ENCODE data around the gene WDFY2. TPM values are rescaled to one million over a fixed set of nuclear protein-coding genes. Genes with fewer than 3 reads are reported as not detected.

The WDFY2 gene
- total RNA-seq, 3 donors from 2014 or later (not counting 1 experiment from before 2014, with no cell fraction given) = 29.5 to 32.1 (median 31.3) TPM

GRCh38 chr13:51772105-51772455, 187.8 kb downstream of the WDFY2 start:
- ATAC-seq (no peak), DNase-seq (no peak)
- no peak overlapping the region for H3K4me3 Mint-ChIP-seq
- no peak overlapping the region for H3K4me3 ChIP-seq (ENCODE audit: low read length)
- H3K27ac Mint-ChIP-seq = no peak overlapping the region
- H3K27ac ChIP-seq (ENCODE audit: low read length) = no peak overlapping the region
- H3K4me1 ChIP-seq (ENCODE audit: control insufficient read depth, insufficient read depth, low read length) = no peaks in the 10 kb centered on the region
- no peaks in the 10 kb centered on the region for H3K36me3 Mint-ChIP-seq
- H3K27me3 Mint-ChIP-seq (ENCODE audit: low read depth in 2 of 2) = peaks cover 0 to 4% of the 10 kb centered on the region in 2 donors
- H3K27me3 ChIP-seq (ENCODE audit: control insufficient read depth, insufficient read depth, low read length) = no peaks in the 10 kb centered on the region
- 93% methylated on average over 9 of the region's 9 CpGs for WGBS (ENCODE audit: insufficient coverage)
- no peaks in the 10 kb centered on the region for H3K9me3 ChIP-seq (ENCODE audit: control insufficient read depth, insufficient read depth, low read length)
- peaks cover under 1% of the 10 kb centered on the region for H3K36me3 ChIP-seq (ENCODE audit: control insufficient read depth, insufficient read depth, low read length)
- no peaks in the 10 kb centered on the region for H3K4me1 Mint-ChIP-seq
- intact Hi-C loops (cut with micrococcal nuclease) = no loop called here
- no peaks in the 10 kb centered on the region for H3K9me3 Mint-ChIP-seq
- TF ChIP-seq CTCF (IDR thresholded peaks at IDR 0.05) = no peak

- peaks cover 0 to 4% of the 10 kb centered on the region in 2 donors for H3K27me3 Mint-ChIP-seq (ENCODE audit: low read depth in 2 of 2)
- ATAC-seq (no peak), DNase-seq (no peak)
- TF ChIP-seq CTCF (IDR thresholded peaks at IDR 0.05) = no peak
- WGBS (ENCODE audit: insufficient coverage) = 97% methylated on average over 6 of the region's 6 CpGs
- H3K36me3 Mint-ChIP-seq = no peaks in the 10 kb centered on the region
- H3K27me3 ChIP-seq (ENCODE audit: control insufficient read depth, insufficient read depth, low read length) = no peaks in the 10 kb centered on the region
- H3K4me3 ChIP-seq (ENCODE audit: low read length) = no peak overlapping the region
- H3K9me3 Mint-ChIP-seq = no peaks in the 10 kb centered on the region
- no peak overlapping the region for H3K4me3 Mint-ChIP-seq
- H3K4me1 ChIP-seq (ENCODE audit: control insufficient read depth, insufficient read depth, low read length) = peaks cover under 1% of the 10 kb centered on the region
- no peak overlapping the region for H3K27ac ChIP-seq (ENCODE audit: low read length)
- no peak overlapping the region for H3K27ac Mint-ChIP-seq
- no peaks in the 10 kb centered on the region for H3K9me3 ChIP-seq (ENCODE audit: control insufficient read depth, insufficient read depth, low read length)
- intact Hi-C loops (cut with micrococcal nuclease) = no loop called here
- peaks cover under 1 to 1% of the 10 kb centered on the region in 2 donors for H3K4me1 Mint-ChIP-seq
- H3K36me3 ChIP-seq (ENCODE audit: control insufficient read depth, insufficient read depth, low read length) = no peaks in the 10 kb centered on the region
Observed at GRCh38 chr13:51772781-51773180, 188.5 kb downstream of the WDFY2 start.

- H3K27ac Mint-ChIP-seq = no peak overlapping the region
Observed at GRCh38 chr13:51773515-51773914, 189.3 kb downstream of the WDFY2 start.

More at GRCh38 chr13:51773515-51773914, 189.3 kb downstream of the WDFY2 start:
- Histone ChIP-seq H3K4me3 (ENCODE audit: low read length) (no peak overlapping the region), H3K36me3 (ENCODE audit: control insufficient read depth, insufficient read depth, low read length) (no peaks in the 10 kb centered on the region), H3K9me3 (ENCODE audit: control insufficient read depth, insufficient read depth, low read length) (no peaks in the 10 kb centered on the region), H3K27me3 (ENCODE audit: control insufficient read depth, insufficient read depth, low read length) (no peaks in the 10 kb centered on the region), H3K4me1 (ENCODE audit: control insufficient read depth, insufficient read depth, low read length) (peaks cover 5% of the 10 kb centered on the region), H3K27ac (ENCODE audit: low read length) (no peak overlapping the region)
- H3K9me3 Mint-ChIP-seq = no peaks in the 10 kb centered on the region
- ATAC-seq = no peak
- TF ChIP-seq CTCF (IDR thresholded peaks at IDR 0.05) = no peak
- DNase-seq = no peak
- intact Hi-C loops (cut with micrococcal nuclease) = no loop called here
- 88% methylated on average over 11 of the region's 11 CpGs for WGBS (ENCODE audit: insufficient coverage)
- no peak overlapping the region for H3K4me3 Mint-ChIP-seq
- peaks cover 0 to 4% of the 10 kb centered on the region in 2 donors for H3K27me3 Mint-ChIP-seq (ENCODE audit: low read depth in 2 of 2)
- no peaks in the 10 kb centered on the region for H3K36me3 Mint-ChIP-seq
- H3K4me1 Mint-ChIP-seq = peaks cover 5 to 8% of the 10 kb centered on the region in 2 donors
